ENCODE results near the gene NTN1. TPM values are rescaled to one million over a fixed set of nuclear protein-coding genes. Genes with fewer than 3 reads are reported as not detected.

NTN1 gene
- total RNA-seq, 2 donors from 2014 or later: 17.0 to 40.4 TPM

- H3K27me3 ChIP-seq (ENCODE audit: control insufficient read depth, insufficient read depth, low read length, poor library complexity, severe bottlenecking): peaks cover 75% of the 10 kb centered on the region
Observed at GRCh38 chr17:9006175-9006767, 15.0 kb upstream of the NTN1 start.

GRCh38 chr17:9007052-9007714 lies 14.1 kb upstream of the NTN1 start:
- TF ChIP-seq CTCF (conservative IDR thresholded peaks at IDR 0.05): no peak

More at GRCh38 chr17:9006175-9006767, 15.0 kb upstream of the NTN1 start:
- H3K27ac Mint-ChIP-seq: no peak overlapping the region
- peaks cover 24% of the 10 kb centered on the region for H3K9me3 ChIP-seq (ENCODE audit: control insufficient read depth, low read length)
- peaks cover 85% of the 10 kb centered on the region for H3K27me3 Mint-ChIP-seq (ENCODE audit: insufficient read depth)
- H3K9me3 Mint-ChIP-seq: peaks cover 6% of the 10 kb centered on the region
- no peak overlapping the region for H3K4me3 ChIP-seq (ENCODE audit: low read length)
- H3K4me3 Mint-ChIP-seq: no peak overlapping the region
- no peaks in the 10 kb centered on the region for H3K36me3 ChIP-seq (ENCODE audit: control insufficient read depth, insufficient read depth, low read length)
- no peak overlapping the region for H3K9ac ChIP-seq (ENCODE audit: extremely low read depth, low read length, poor library complexity, severe bottlenecking)
- no peak for TF ChIP-seq CTCF (conservative IDR thresholded peaks at IDR 0.05)
- H3K36me3 Mint-ChIP-seq (ENCODE audit: low read depth): peaks cover 4% of the 10 kb centered on the region
- no peaks in the 10 kb centered on the region for H3K4me1 ChIP-seq (ENCODE audit: control insufficient read depth, insufficient read depth, low read length)
- no peak overlapping the region for H3K27ac ChIP-seq (ENCODE audit: low read depth, low read length)
- H3K4me1 Mint-ChIP-seq: peaks cover 5% of the 10 kb centered on the region
- peak; percentile 39 for DNase-seq
- WGBS, 2 experiments (ENCODE audit: insufficient coverage in 1 of 2, insufficient read length in 1 of 2): 93 to 96% methylated on average over 7 of the region's 7 CpGs

GRCh38 chr17:9009096-9009495 lies 12.2 kb upstream of the NTN1 start:
- H3K9me3 Mint-ChIP-seq: peaks cover 7% of the 10 kb centered on the region
- Histone ChIP-seq H3K9me3 (ENCODE audit: control insufficient read depth, low read length) (peaks cover 29% of the 10 kb centered on the region), H3K27me3 (ENCODE audit: control insufficient read depth, insufficient read depth, low read length, poor library complexity, severe bottlenecking) (peaks cover 54% of the 10 kb centered on the region), H3K27ac (ENCODE audit: low read depth, low read length) (no peak overlapping the region), H3K9ac (ENCODE audit: extremely low read depth, low read length, poor library complexity, severe bottlenecking) (no peak overlapping the region), H3K4me1 (ENCODE audit: control insufficient read depth, insufficient read depth, low read length) (no peaks in the 10 kb centered on the region), H3K4me3 (ENCODE audit: low read length) (no peak overlapping the region), H3K36me3 (ENCODE audit: control insufficient read depth, insufficient read depth, low read length) (no peaks in the 10 kb centered on the region)
- no peak for TF ChIP-seq CTCF (conservative IDR thresholded peaks at IDR 0.05)
- H3K4me3 Mint-ChIP-seq: no peak overlapping the region
- peaks cover 6% of the 10 kb centered on the region for H3K36me3 Mint-ChIP-seq (ENCODE audit: low read depth)
- DNase-seq: no peak
- peaks cover 75% of the 10 kb centered on the region for H3K27me3 Mint-ChIP-seq (ENCODE audit: insufficient read depth)
- no peak overlapping the region for H3K27ac Mint-ChIP-seq
- H3K4me1 Mint-ChIP-seq: peaks cover 5% of the 10 kb centered on the region
- WGBS, 2 experiments (ENCODE audit: insufficient coverage in 1 of 2, insufficient read length in 1 of 2): 87 to 100% methylated on average over 1 to 4 of the region's 4 CpGs

More at GRCh38 chr17:9007052-9007714, 14.1 kb upstream of the NTN1 start:
- DNase-seq: no peak
- Histone ChIP-seq H3K27me3 (ENCODE audit: control insufficient read depth, insufficient read depth, low read length, poor library complexity, severe bottlenecking) (peaks cover 68% of the 10 kb centered on the region), H3K9me3 (ENCODE audit: control insufficient read depth, low read length) (peaks cover 29% of the 10 kb centered on the region), H3K4me3 (ENCODE audit: low read length) (no peak overlapping the region), H3K27ac (ENCODE audit: low read depth, low read length) (no peak overlapping the region), H3K9ac (ENCODE audit: extremely low read depth, low read length, poor library complexity, severe bottlenecking) (no peak overlapping the region), H3K4me1 (ENCODE audit: control insufficient read depth, insufficient read depth, low read length) (no peaks in the 10 kb centered on the region), H3K36me3 (ENCODE audit: control insufficient read depth, insufficient read depth, low read length) (no peaks in the 10 kb centered on the region)
- H3K4me3 Mint-ChIP-seq: no peak overlapping the region
- WGBS, 2 experiments (ENCODE audit: insufficient coverage in 1 of 2, insufficient read length in 1 of 2): 95 to 97% methylated on average over 2 of the region's 2 CpGs
- peaks cover 5% of the 10 kb centered on the region for H3K36me3 Mint-ChIP-seq (ENCODE audit: low read depth)
- H3K9me3 Mint-ChIP-seq: peaks cover 7% of the 10 kb centered on the region
- H3K4me1 Mint-ChIP-seq: peaks cover 4% of the 10 kb centered on the region
- H3K27me3 Mint-ChIP-seq (ENCODE audit: insufficient read depth): peaks cover 76% of the 10 kb centered on the region
- no peak overlapping the region for H3K27ac Mint-ChIP-seq
